HCT116 (cell line): ENCODE measurements around the gene PAX6. TPM values are rescaled to one million over a fixed set of nuclear protein-coding genes. Genes with fewer than 3 reads are reported as not detected.

Source experiments
- ATAC-seq: fragments of 200-7000 bp; cut with Tn5 transposase; 2 replicates; pipeline ENCODE4 v1.9.1; 2020; ENCODE audit warnings: mild to moderate bottlenecking, moderate library complexity
- BruUV-seq: library from RNA; stranded (reverse); fragments of 400-500 nt; replicated peaks from 2 replicates; lab custom pipeline; 2021; lab: Mats Ljungman, UMichigan
- CTCF ChIA-PET: fragments of 300-600 bp; sonication (Branson Sonifier 250); formaldehyde crosslinking; loops from one replicate; lab custom pipeline; 2021; ENCODE audit warnings: antibody characterized with exemption; lab: Charles Lee
- POLR2A ChIA-PET: fragments of 300-600, 350-600 bp; sonication (Branson Sonifier 250); formaldehyde crosslinking; loops from one replicate; lab custom pipeline; 2021; ENCODE audit warnings: antibody characterized with exemption; lab: Charles Lee
- RAD21 ChIA-PET, 2 experiments: fragments of 300-600 bp; sonication (Branson Sonifier 250); formaldehyde crosslinking; loops; one replicate each; lab custom pipeline; 2023; ENCODE audit warnings: low total read pairs in 2 of 2; ENCODE audit not compliant: uncharacterized antibody in 2 of 2, unreplicated experiment in 2 of 2, low non-redundant PET in 1 of 2; lab: Charles Lee
- DNase-seq: peaks from one replicate; pipeline ENCODE4 v3.0.0-alpha.2; 2010; ENCODE audit warnings: low read depth, low spot score
- H2AFZ ChIP-seq: fragments of 200-600 bp; shearing (Covaris generic), sonication (generic); 2 replicates; pipeline ENCODE4 v1.6.1; 2017; ENCODE audit warnings: low read depth, mixed run types, mixed read lengths, antibody characterized with exemption, low read length; ENCODE audit not compliant: poor library complexity, severe bottlenecking
- H3K27ac ChIP-seq: 2 replicates; pipeline ENCODE4 v1.5.1; 2012; ENCODE audit warnings: low read depth, low read length
- H3K27me3 ChIP-seq: fragments of 200-600 bp; sonication (generic); 2 replicates; pipeline ENCODE4 v1.6.1; 2016; ENCODE audit warnings: mixed run types, low read length, mixed read lengths; ENCODE audit not compliant: insufficient read depth
- H3K36me3 ChIP-seq, 2 experiments: fragments of 200-500 bp in 1 of 2; fragments of 200-600 bp in 1 of 2; sonication (Bioruptor generic) in 1 of 2; sonication (generic) in 1 of 2; 2 replicates each; pipeline versions ENCODE4 v1.5.1 to v1.6.1; 2014 to 2016; ENCODE audit warnings: low read length in 2 of 2, inconsistent platforms in 1 of 2, mixed read lengths in 1 of 2, mixed run types in 1 of 2; ENCODE audit not compliant: insufficient read depth in 2 of 2, control insufficient read depth in 1 of 2
- H3K4me1 ChIP-seq, 2 experiments: fragments of 200-600 bp in 1 of 2; sonication (generic) in 1 of 2; 2 replicates each; pipeline versions ENCODE4 v1.5.1 to v1.6.1; 2012 to 2017; ENCODE audit warnings: low read length in 2 of 2, inconsistent platforms in 1 of 2, mild to moderate bottlenecking in 1 of 2, mixed read lengths in 1 of 2, mixed run types in 1 of 2, moderate library complexity in 1 of 2; ENCODE audit not compliant: insufficient read depth in 2 of 2, control insufficient read depth in 1 of 2
- H3K4me2 ChIP-seq: fragments of 200-600 bp; sonication (generic); 2 replicates; pipeline ENCODE4 v1.6.1; 2017; ENCODE audit warnings: mixed run types, low read length, mixed read lengths
- H3K4me3 ChIP-seq, 2 experiments: fragments of 200-600 bp in 1 of 2; sonication (generic) in 1 of 2; replicated peaks in 1 of 2; 2 replicates each; pipeline ENCODE4 v1.5.1; 2011 to 2016; ENCODE audit warnings: low read length in 2 of 2, control low read depth in 1 of 2, low read depth in 1 of 2, mild to moderate bottlenecking in 1 of 2, mixed read lengths in 1 of 2, mixed run types in 1 of 2
- H3K79me2 ChIP-seq: fragments of 200-600 bp; sonication (generic); 2 replicates; pipeline ENCODE4 v1.6.1; 2017; ENCODE audit warnings: mild to moderate bottlenecking, mixed run types, low read length, moderate library complexity, mixed read lengths; ENCODE audit not compliant: insufficient read depth
- H3K9ac ChIP-seq: fragments of 200-600 bp; sonication (generic); 2 replicates; pipeline ENCODE4 v1.6.1; 2016; ENCODE audit warnings: low read length, mixed read lengths
- H3K9me2 ChIP-seq: fragments of 200-600 bp; sonication (generic), shearing (Covaris generic); 2 replicates; pipeline ENCODE4 v1.6.1; 2017; ENCODE audit warnings: mixed run types, mild to moderate bottlenecking, moderate library complexity; ENCODE audit not compliant: insufficient read depth
- H3K9me3 ChIP-seq, 2 experiments: fragments of 200-500 bp in 1 of 2; fragments of 200-600 bp in 1 of 2; sonication (Bioruptor generic) in 1 of 2; sonication (generic) in 1 of 2; 2 replicates each; pipeline ENCODE4 v1.6.1; 2014 to 2017; ENCODE audit warnings: low read length in 2 of 2, mixed read lengths in 2 of 2, inconsistent platforms in 1 of 2, low read depth in 1 of 2, mild to moderate bottlenecking in 1 of 2, mixed run types in 1 of 2, moderate library complexity in 1 of 2; ENCODE audit not compliant: control insufficient read depth in 1 of 2, insufficient read depth in 1 of 2
- H4K20me1 ChIP-seq: fragments of 200-600 bp; sonication (generic), shearing (Covaris generic); 2 replicates; pipeline ENCODE4 v1.6.1; 2017; ENCODE audit warnings: mixed run types, mild to moderate bottlenecking, moderate library complexity; ENCODE audit not compliant: insufficient read depth
- CEBPB ChIP-seq: IDR thresholded peaks from 2 replicates; pipeline ENCODE4 v1.6.1; 2012; ENCODE audit warnings: low read depth
- EGR1 ChIP-seq: IDR thresholded peaks from 2 replicates; pipeline ENCODE4 v1.6.1; 2012; ENCODE audit warnings: low read depth
- EZH2 ChIP-seq: fragments of 200-600 bp; sonication (generic); IDR thresholded peaks from 2 replicates; pipeline ENCODE4 v1.6.1; 2017; ENCODE audit warnings: antibody characterized with exemption, mixed run types
- JUND ChIP-seq: IDR thresholded peaks from 2 replicates; pipeline ENCODE4 v1.6.1; 2012
- POLR2A ChIP-seq: IDR thresholded peaks from 2 replicates; pipeline ENCODE4 v1.7.0; 2011; ENCODE audit warnings: borderline replicate concordance; ENCODE audit not compliant: insufficient read depth, insufficient read length; ENCODE audit errors: extremely low read depth
- POLR2AphosphoS5 ChIP-seq: IDR thresholded peaks from 2 replicates; pipeline ENCODE4 v1.6.1; 2011; ENCODE audit warnings: mild to moderate bottlenecking, low read depth, low read length, moderate library complexity
- RAD21 ChIP-seq: IDR thresholded peaks from 2 replicates; pipeline ENCODE4 v1.6.1; 2012; ENCODE audit warnings: low read depth, mild to moderate bottlenecking
- SIN3A ChIP-seq: IDR thresholded peaks from 2 replicates; pipeline ENCODE4 v1.6.1; 2012; ENCODE audit warnings: low read depth
- SP1 ChIP-seq: IDR thresholded peaks from 2 replicates; pipeline ENCODE4 v1.6.1; 2012; ENCODE audit warnings: low read depth
- intact Hi-C: fragments of 100-400 bp; cut with micrococcal nuclease; formaldehyde crosslinking; loops from 2 replicates; pipeline ENCODE4 v1.10.0; 2022
- total RNA-seq: library from RNA; stranded (reverse); gene quantifications from one replicate; pipeline ENCODE4 v1.2.1, GENCODE V29; 2021; ENCODE audit not compliant: unreplicated experiment
- TF ChIP-seq, protein P1 (sequence below): IDR thresholded peaks from 2 replicates; pipeline ENCODE4 v1.6.1; 2012; ENCODE audit warnings: low read depth
- TF ChIP-seq, protein P2 (sequence below): IDR thresholded peaks from 2 replicates; pipeline ENCODE4 v1.6.1; 2011; ENCODE audit warnings: mild to moderate bottlenecking, low read length, moderate library complexity; ENCODE audit not compliant: insufficient replicate concordance; ENCODE audit errors: extremely low read depth
- TF ChIP-seq, protein P3 (sequence below), 3 experiments: fragments of 200-600 bp in 1 of 3; sonication (generic) in 1 of 3; IDR thresholded peaks in 2 of 3; conservative IDR thresholded peaks in 1 of 3; 2 replicates each; pipeline ENCODE4 v1.5.1; 2012 to 2017; ENCODE audit warnings: low read depth in 2 of 3, low read length in 2 of 3, antibody characterized with exemption in 1 of 3, borderline replicate concordance in 1 of 3, control low read depth in 1 of 3, mild to moderate bottlenecking in 1 of 3, mixed read lengths in 1 of 3, mixed run types in 1 of 3, moderate library complexity in 1 of 3; ENCODE audit not compliant: insufficient read depth in 1 of 3
- TF ChIP-seq, protein P4 (sequence below): IDR thresholded peaks from 2 replicates; pipeline ENCODE4 v1.6.1; 2012
- TF ChIP-seq, protein P5 (sequence below): IDR thresholded peaks from 2 replicates; pipeline ENCODE4 v1.6.1; 2012

PAX6 gene
- total RNA-seq, 1 experiment from 2014 or later: 5.3 TPM

DNA sequence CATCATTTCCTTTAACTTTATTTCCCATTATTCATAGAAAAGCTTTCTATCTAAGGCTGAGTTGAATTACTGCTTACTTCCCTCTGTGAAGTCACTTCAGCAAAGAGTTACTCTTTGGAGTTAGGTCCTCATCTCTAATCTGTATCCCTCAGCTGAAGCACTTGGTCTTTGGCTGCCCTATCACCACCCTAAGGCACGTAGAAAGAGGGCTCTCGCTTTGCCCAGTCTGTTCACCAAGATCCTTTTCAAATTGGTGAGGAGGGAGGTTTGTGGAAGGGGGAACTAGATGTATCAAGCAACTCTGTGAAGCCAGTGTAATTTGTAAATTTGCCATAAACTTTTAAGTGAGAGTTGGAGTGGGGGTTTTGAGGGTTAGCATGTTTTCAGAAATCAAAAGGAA, 43.4 kb downstream of the PAX6 start:
- BruUV-seq: no TSS peak
- Histone ChIP-seq H3K9ac (no peak overlapping the region), H4K20me1 (no peaks in the 10 kb centered on the region), H3K4me3 (no peak overlapping the region), H3K27me3 (no peaks in the 10 kb centered on the region), H3K9me2 (no peaks in the 10 kb centered on the region), H2AFZ (no peak overlapping the region), H3K36me3 (no peaks in the 10 kb centered on the region), H3K79me2 (no peaks in the 10 kb centered on the region), H3K9me3 (no peaks in the 10 kb centered on the region), H3K4me2 (no peak overlapping the region)
- no peak for ATAC-seq
- POLR2A ChIA-PET: no interaction called here
- RAD21 ChIA-PET: no interaction called here
- CTCF ChIA-PET: no interaction called here
- intact Hi-C loops: no loop called here
- TF ChIP-seq EGR1 (no peak), SIN3A (no peak), EZH2 (no peak), CEBPB (no peak), JUND (no peak)
- TF ChIP-seq, protein P1, sequence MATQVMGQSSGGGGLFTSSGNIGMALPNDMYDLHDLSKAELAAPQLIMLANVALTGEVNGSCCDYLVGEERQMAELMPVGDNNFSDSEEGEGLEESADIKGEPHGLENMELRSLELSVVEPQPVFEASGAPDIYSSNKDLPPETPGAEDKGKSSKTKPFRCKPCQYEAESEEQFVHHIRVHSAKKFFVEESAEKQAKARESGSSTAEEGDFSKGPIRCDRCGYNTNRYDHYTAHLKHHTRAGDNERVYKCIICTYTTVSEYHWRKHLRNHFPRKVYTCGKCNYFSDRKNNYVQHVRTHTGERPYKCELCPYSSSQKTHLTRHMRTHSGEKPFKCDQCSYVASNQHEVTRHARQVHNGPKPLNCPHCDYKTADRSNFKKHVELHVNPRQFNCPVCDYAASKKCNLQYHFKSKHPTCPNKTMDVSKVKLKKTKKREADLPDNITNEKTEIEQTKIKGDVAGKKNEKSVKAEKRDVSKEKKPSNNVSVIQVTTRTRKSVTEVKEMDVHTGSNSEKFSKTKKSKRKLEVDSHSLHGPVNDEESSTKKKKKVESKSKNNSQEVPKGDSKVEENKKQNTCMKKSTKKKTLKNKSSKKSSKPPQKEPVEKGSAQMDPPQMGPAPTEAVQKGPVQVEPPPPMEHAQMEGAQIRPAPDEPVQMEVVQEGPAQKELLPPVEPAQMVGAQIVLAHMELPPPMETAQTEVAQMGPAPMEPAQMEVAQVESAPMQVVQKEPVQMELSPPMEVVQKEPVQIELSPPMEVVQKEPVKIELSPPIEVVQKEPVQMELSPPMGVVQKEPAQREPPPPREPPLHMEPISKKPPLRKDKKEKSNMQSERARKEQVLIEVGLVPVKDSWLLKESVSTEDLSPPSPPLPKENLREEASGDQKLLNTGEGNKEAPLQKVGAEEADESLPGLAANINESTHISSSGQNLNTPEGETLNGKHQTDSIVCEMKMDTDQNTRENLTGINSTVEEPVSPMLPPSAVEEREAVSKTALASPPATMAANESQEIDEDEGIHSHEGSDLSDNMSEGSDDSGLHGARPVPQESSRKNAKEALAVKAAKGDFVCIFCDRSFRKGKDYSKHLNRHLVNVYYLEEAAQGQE: no peak
- TF ChIP-seq, all 23 proteins: peak for 0
- no peak for DNase-seq
- no peaks in the 10 kb centered on the region for H3K4me1 ChIP-seq
- H3K27ac ChIP-seq: no peak overlapping the region

DNA sequence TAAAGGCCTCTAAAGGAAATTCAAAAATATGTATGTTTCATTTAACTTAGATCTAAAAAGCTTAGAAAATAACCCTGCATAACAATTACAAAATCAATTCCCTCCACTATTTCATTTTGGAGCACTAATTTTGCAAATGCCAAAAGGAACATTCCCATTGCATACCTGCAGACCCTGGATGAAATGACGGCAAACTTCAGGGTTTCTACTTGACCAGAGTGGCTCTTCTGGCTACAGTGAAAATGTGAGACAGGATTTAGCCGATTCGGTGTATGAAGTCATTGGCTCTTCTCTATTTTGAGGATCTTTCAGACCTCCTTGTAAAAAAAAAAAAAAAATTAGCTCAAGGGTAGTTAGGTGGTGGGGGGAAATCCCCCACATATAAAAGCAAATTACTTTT, 44.1 kb downstream of the PAX6 start:
- intact Hi-C loops: no loop called here
- no peak overlapping the region for H3K4me3 ChIP-seq
- BruUV-seq: no TSS peak
- no peaks in the 10 kb centered on the region for H3K79me2 ChIP-seq
- H3K27me3 ChIP-seq: no peaks in the 10 kb centered on the region
- no peak for DNase-seq
- no peak overlapping the region for H3K4me2 ChIP-seq
- H3K9me3 ChIP-seq: no peaks in the 10 kb centered on the region
- ChIA-PET CTCF (no interaction called here), POLR2A (no interaction called here), RAD21 (no interaction called here)
- no peak overlapping the region for H3K9ac ChIP-seq
- H3K27ac ChIP-seq: no peak overlapping the region
- no peaks in the 10 kb centered on the region for H3K36me3 ChIP-seq
- H4K20me1 ChIP-seq: no peaks in the 10 kb centered on the region
- H2AFZ ChIP-seq: no peak overlapping the region
- no peak for ATAC-seq
- H3K4me1 ChIP-seq: no peaks in the 10 kb centered on the region
- H3K9me2 ChIP-seq: no peaks in the 10 kb centered on the region
- TF ChIP-seq JUND (no peak), SP1 (no peak), SIN3A (no peak), RAD21 (no peak), POLR2AphosphoS5 (no peak), POLR2A (no peak), CEBPB (no peak)
- TF ChIP-seq, protein P2, sequence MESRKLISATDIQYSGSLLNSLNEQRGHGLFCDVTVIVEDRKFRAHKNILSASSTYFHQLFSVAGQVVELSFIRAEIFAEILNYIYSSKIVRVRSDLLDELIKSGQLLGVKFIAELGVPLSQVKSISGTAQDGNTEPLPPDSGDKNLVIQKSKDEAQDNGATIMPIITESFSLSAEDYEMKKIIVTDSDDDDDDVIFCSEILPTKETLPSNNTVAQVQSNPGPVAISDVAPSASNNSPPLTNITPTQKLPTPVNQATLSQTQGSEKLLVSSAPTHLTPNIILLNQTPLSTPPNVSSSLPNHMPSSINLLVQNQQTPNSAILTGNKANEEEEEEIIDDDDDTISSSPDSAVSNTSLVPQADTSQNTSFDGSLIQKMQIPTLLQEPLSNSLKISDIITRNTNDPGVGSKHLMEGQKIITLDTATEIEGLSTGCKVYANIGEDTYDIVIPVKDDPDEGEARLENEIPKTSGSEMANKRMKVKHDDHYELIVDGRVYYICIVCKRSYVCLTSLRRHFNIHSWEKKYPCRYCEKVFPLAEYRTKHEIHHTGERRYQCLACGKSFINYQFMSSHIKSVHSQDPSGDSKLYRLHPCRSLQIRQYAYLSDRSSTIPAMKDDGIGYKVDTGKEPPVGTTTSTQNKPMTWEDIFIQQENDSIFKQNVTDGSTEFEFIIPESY: no peak
- TF ChIP-seq, protein P3, sequence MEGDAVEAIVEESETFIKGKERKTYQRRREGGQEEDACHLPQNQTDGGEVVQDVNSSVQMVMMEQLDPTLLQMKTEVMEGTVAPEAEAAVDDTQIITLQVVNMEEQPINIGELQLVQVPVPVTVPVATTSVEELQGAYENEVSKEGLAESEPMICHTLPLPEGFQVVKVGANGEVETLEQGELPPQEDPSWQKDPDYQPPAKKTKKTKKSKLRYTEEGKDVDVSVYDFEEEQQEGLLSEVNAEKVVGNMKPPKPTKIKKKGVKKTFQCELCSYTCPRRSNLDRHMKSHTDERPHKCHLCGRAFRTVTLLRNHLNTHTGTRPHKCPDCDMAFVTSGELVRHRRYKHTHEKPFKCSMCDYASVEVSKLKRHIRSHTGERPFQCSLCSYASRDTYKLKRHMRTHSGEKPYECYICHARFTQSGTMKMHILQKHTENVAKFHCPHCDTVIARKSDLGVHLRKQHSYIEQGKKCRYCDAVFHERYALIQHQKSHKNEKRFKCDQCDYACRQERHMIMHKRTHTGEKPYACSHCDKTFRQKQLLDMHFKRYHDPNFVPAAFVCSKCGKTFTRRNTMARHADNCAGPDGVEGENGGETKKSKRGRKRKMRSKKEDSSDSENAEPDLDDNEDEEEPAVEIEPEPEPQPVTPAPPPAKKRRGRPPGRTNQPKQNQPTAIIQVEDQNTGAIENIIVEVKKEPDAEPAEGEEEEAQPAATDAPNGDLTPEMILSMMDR (IDR thresholded peaks at IDR 0.05 in 2 of 3, conservative IDR thresholded peaks at IDR 0.05 in 1 of 3; ENCODE audit: borderline replicate concordance in 1 of 3, insufficient read depth in 1 of 3, low read depth in 2 of 3, low read length in 2 of 3): no peak
- TF ChIP-seq, protein P4, sequence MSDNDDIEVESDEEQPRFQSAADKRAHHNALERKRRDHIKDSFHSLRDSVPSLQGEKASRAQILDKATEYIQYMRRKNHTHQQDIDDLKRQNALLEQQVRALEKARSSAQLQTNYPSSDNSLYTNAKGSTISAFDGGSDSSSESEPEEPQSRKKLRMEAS: no peak
- TF ChIP-seq, protein P5, sequence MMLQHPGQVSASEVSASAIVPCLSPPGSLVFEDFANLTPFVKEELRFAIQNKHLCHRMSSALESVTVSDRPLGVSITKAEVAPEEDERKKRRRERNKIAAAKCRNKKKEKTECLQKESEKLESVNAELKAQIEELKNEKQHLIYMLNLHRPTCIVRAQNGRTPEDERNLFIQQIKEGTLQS: no peak
